Peyer's patch (tissue), 4 donors: ENCODE data around the gene PLEKHA1. TPM values are rescaled to one million over a fixed set of nuclear protein-coding genes. Genes with fewer than 3 reads are reported as not detected.

ENCODE experiments used
- DNase-seq, 3 donors: peaks; one replicate each; pipeline ENCODE4 v3.0.0-alpha.2; 2017 to 2019
- H3K27ac ChIP-seq, 4 donors: fragments of 200-600 bp; sonication (generic); one replicate each; pipeline ENCODE4 v1.5.1; 2016 to 2019
- H3K27me3 ChIP-seq, 2 donors: fragments of 200-600 bp; sonication (generic); one replicate each; pipeline ENCODE4 v1.5.1; 2019
- H3K36me3 ChIP-seq, 3 donors: fragments of 200-600 bp; sonication (generic); one replicate each; pipeline ENCODE4 v1.5.1; 2016 to 2019
- H3K4me1 ChIP-seq, 4 donors: fragments of 200-600 bp; sonication (generic); one replicate each; pipeline ENCODE4 v1.5.1; 2016 to 2019
- H3K4me3 ChIP-seq, 4 donors: fragments of 200-600 bp; sonication (generic); 1 replicate in 3 of 4; 2 replicates in 1 of 4; pipeline ENCODE4 v1.5.1; 2016 to 2019; ENCODE audit warnings: mild to moderate bottlenecking in 1 of 4
- H3K9me3 ChIP-seq, 4 donors: fragments of 200-600 bp; sonication (generic); one replicate each; pipeline ENCODE4 v1.5.1; 2016 to 2019; ENCODE audit warnings: mild to moderate bottlenecking in 1 of 4
- POLR2A ChIP-seq, 2 donors: fragments of 450-650 bp; IDR thresholded peaks; one replicate each; pipeline ENCODE4 v1.5.1; 2017; ENCODE audit warnings: antibody characterized with exemption in 2 of 2, mild to moderate bottlenecking in 2 of 2, moderate library complexity in 2 of 2
- total RNA-seq, 4 donors: library from RNA; depleted of rRNA; stranded (reverse); fragments of >200 nt; gene quantifications; one replicate each; pipeline ENCODE4 v1.1.0, GENCODE V29; 2016
- TF ChIP-seq, protein P1 (sequence below), 6 experiments: fragments of 450-650 bp in 4 of 6; fragments of 200-600 bp in 2 of 6; sonication (generic) in 1 of 6; IDR thresholded peaks; one replicate each; pipeline ENCODE4 v1.5.1; 2017 to 2019; ENCODE audit warnings: antibody characterized with exemption in 6 of 6, mild to moderate bottlenecking in 3 of 6, moderate library complexity in 1 of 6

Gene PLEKHA1
- total RNA-seq, 4 donors from 2014 or later, result 15.7 to 62.0 (median 43.9) TPM

DNA sequence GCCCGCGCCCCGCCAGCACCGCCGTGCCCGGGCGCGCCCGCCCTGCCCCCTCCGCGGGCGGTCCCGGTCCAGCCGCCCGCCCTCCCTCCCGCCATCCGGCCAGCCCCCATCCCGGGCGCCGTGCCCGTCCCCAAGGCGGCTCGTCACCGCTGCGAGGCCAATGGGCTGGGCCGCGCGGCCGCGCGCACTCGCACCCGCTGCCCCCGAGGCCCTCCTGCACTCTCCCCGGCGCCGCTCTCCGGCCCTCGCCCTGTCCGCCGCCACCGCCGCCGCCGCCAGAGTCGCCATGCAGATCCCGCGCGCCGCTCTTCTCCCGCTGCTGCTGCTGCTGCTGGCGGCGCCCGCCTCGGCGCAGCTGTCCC, 86.8 kb downstream of the PLEKHA1 start, which contains the start of gene HTRA1:
HTRA1 (plus strand) TSS at position 187 of the 362 bp plus-strand sequence; CDS start at position 287, 100 bp downstream.
- peaks cover 0 to 17% (median 0%) of the 10 kb centered on the region in 4 donors for H3K4me1 ChIP-seq
- H3K27me3 ChIP-seq, result no peaks in the 10 kb centered on the region
- H3K27ac ChIP-seq, result peak within 1 kb of the TSS; percentile 32 to 85 (median 62)
- TF ChIP-seq POLR2A (IDR thresholded peaks at IDR 0.05), result no peak
- TF ChIP-seq, protein P1, sequence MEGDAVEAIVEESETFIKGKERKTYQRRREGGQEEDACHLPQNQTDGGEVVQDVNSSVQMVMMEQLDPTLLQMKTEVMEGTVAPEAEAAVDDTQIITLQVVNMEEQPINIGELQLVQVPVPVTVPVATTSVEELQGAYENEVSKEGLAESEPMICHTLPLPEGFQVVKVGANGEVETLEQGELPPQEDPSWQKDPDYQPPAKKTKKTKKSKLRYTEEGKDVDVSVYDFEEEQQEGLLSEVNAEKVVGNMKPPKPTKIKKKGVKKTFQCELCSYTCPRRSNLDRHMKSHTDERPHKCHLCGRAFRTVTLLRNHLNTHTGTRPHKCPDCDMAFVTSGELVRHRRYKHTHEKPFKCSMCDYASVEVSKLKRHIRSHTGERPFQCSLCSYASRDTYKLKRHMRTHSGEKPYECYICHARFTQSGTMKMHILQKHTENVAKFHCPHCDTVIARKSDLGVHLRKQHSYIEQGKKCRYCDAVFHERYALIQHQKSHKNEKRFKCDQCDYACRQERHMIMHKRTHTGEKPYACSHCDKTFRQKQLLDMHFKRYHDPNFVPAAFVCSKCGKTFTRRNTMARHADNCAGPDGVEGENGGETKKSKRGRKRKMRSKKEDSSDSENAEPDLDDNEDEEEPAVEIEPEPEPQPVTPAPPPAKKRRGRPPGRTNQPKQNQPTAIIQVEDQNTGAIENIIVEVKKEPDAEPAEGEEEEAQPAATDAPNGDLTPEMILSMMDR (IDR thresholded peaks at IDR 0.05), result no peak
- peak within 1 kb of the TSS; percentile 30 to 74 (median 54) for H3K4me3 ChIP-seq
- no peaks in the 10 kb centered on the region for H3K9me3 ChIP-seq
- H3K36me3 ChIP-seq, result no peaks in the 10 kb centered on the region
- DNase-seq, result peak in 2 of 3 donors; percentile 59

DNA sequence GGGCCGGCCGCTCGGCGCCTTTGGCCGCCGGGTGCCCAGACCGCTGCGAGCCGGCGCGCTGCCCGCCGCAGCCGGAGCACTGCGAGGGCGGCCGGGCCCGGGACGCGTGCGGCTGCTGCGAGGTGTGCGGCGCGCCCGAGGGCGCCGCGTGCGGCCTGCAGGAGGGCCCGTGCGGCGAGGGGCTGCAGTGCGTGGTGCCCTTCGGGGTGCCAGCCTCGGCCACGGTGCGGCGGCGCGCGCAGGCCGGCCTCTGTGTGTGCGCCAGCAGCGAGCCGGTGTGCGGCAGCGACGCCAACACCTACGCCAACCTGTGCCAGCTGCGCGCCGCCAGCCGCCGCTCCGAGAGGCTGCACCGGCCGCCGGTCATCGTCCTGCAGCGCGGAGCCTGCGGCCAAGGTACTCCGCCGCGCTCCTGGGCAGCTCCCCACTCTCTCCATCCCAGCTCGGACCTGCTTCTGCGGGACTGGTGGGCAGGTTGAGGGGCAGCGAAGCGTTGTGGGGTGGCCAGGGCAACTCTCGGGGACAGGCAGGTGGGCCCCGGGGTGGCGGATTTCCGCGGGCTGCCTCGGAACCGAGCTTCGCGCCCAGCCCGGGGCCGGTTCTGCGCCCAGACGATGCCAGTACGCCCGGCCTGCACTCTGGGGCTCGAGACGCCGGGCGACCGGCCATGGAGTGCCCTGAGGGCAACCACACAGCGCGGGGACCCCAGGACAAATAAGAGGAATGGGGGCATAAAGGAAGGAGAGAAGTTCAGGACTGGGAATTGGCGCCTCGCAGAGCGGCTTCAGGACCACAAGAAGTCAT, 87.4 kb downstream of the PLEKHA1 start:
- peak in 1 of 3 donors; percentile 58 for DNase-seq
- Histone ChIP-seq H3K9me3 (no peaks in the 10 kb centered on the region), H3K36me3 (no peaks in the 10 kb centered on the region), H3K27ac (peak overlapping the region; percentile 32 to 85 (median 62)), H3K4me3 (peak overlapping the region; percentile 30 to 74 (median 54)), H3K27me3 (no peaks in the 10 kb centered on the region), H3K4me1 (peaks cover 0 to 17% (median 0%) of the 10 kb centered on the region in 4 donors)
- TF ChIP-seq, protein P1 (IDR thresholded peaks at IDR 0.05), result no peak
- no peak for TF ChIP-seq POLR2A (IDR thresholded peaks at IDR 0.05)

DNA sequence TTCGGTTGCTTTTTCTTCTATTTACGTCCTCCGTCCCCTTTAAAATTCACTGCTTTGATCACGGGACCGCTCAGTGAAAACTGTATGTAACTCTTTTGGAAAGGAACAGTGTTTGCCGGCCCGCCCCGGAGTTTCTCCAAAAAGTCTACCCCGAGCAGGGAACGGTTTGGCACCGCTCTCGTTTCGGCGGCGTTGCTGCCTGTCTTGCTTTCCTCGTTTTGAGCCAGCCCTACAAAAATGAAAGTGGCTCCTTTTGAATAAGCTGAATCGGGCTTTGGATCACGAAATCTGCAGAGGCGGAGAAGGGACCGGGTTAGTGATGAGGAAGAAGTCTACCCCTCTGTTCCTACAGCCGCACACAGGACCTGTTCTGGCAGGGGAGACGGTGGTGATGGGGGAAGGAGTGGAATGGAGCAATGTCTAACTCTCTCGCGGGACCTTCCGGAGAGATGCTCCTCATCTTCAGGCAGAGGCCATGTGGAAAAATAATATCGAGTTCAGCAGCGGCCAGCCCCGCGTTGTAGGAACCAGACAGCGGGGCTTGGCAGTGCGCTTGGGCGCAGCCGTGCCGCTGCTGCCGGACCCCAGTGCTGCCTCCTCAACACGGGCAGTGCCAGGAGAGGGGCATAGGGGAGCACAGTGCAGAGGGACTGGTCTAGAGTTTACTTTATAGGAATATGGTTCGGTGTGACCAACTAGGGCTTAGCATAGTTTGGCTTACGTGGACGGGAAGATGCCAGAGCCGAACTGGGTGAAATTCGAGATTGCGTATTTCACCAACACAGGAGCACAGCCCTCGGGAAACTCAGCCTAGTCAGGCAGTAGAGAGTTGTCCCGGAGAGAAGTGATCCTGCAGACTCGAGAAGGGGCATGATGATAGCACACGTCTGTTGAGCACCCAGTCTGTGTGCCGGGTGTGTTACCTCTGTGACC, 88.3 kb downstream of the PLEKHA1 start:
- H3K27ac ChIP-seq, result peak overlapping the region; percentile 32 to 85 (median 62)
- H3K4me3 ChIP-seq, result peak overlapping the region; percentile 30 to 74 (median 54)
- H3K9me3 ChIP-seq, result no peaks in the 10 kb centered on the region
- no peaks in the 10 kb centered on the region for H3K36me3 ChIP-seq
- TF ChIP-seq, protein P1 (IDR thresholded peaks at IDR 0.05), result no peak
- no peak for TF ChIP-seq POLR2A (IDR thresholded peaks at IDR 0.05)
- H3K27me3 ChIP-seq, result no peaks in the 10 kb centered on the region
- H3K4me1 ChIP-seq, result peaks cover 0 to 17% (median 0%) of the 10 kb centered on the region in 4 donors
- peak in 1 of 3 donors; percentile 62 for DNase-seq

DNA sequence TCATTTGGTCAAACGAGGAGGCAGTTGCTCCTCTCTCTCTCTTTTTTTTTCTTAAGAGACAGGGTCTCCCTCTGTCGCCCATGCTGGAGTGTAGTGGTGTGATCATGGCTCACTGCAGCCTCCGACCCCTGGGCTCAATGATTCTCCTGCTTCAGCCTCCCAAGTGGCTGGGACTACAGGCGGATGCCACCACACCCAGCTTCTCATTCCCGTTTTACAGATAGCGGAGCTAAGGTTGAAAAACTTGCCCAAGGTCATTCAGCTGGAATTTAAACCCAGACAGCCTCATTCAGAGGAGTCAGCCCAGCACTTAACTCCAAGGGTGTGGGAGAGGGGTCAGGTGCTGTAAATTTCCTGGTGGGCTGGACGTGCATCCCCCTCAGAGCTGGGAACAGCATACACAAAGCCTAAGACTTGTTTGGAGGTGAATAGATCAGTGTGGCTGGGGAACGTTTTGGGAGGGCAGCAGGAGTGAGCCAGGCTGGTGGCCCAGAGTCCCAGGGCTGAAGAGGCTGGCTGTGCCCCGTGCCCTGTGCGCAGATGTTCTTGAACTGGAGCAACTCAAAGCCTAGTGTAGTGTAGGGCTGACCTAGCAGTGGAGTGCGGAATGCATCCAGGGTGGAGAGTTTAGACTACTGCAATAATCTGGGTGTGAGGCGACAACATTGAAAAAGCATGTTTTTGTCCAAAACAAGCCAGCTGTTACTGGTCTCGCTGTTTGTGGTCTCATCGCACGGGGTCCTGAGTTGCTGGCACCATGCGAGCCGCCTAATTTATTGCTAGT, 89.2 kb downstream of the PLEKHA1 start:
- no peak overlapping the region for H3K27ac ChIP-seq

More for the DNA sequence above, 89.2 kb downstream of the PLEKHA1 start:
- H3K36me3 ChIP-seq, result no peaks in the 10 kb centered on the region
- no peak for DNase-seq
- no peak overlapping the region for H3K4me3 ChIP-seq
- peaks cover 0 to 19% (median 0%) of the 10 kb centered on the region in 4 donors for H3K4me1 ChIP-seq
- no peak for TF ChIP-seq POLR2A (IDR thresholded peaks at IDR 0.05)
- TF ChIP-seq, protein P1 (IDR thresholded peaks at IDR 0.05), result no peak
- H3K27me3 ChIP-seq, result no peaks in the 10 kb centered on the region
- H3K9me3 ChIP-seq, result no peaks in the 10 kb centered on the region
